ENCODE data around the gene TMEM231.
"Not testable (repeated sequence)": the region's sequence is repeated elsewhere in the genome, so short reads cannot be mapped to it uniquely, and the experiment has no call there.

Gene TMEM231

GRCh38 chr16:75555707-75556430, at the start of gene TMEM231:
Gene TMEM231 (minus strand): TSS chr16:75556252. CDS start chr16:75556209, 43 bp downstream.
- TF ChIP-seq CTCF (conservative IDR thresholded peaks at IDR 0.05; ENCODE audit: low read length) = no peak
- peak; percentile 91 for DNase-seq (ENCODE audit: low read depth)
- peak within 1 kb of the TSS; percentile 80 for H3K4me3 ChIP-seq (ENCODE audit: low read length)

- DNase-seq (ENCODE audit: low read depth) = no peak
- no peak overlapping the region for H3K4me3 ChIP-seq (ENCODE audit: low read length)
- TF ChIP-seq CTCF (conservative IDR thresholded peaks at IDR 0.05; ENCODE audit: low read length) = no peak
These were observed 47.2 kb upstream of the TMEM231 start for GRCh38 chr16:75603241-75603640.

- H3K4me3 ChIP-seq (ENCODE audit: low read length) = no peak overlapping the region
- no peak for TF ChIP-seq CTCF (conservative IDR thresholded peaks at IDR 0.05; ENCODE audit: low read length)
- peak; percentile 9 for DNase-seq (ENCODE audit: low read depth)
These were observed 43.6 kb upstream of the TMEM231 start for GRCh38 chr16:75599452-75600277.

- DNase-seq (ENCODE audit: low read depth) = peak; percentile 84
- TF ChIP-seq CTCF (conservative IDR thresholded peaks at IDR 0.05; ENCODE audit: low read length) = no peak
- no peak overlapping the region for H3K4me3 ChIP-seq (ENCODE audit: low read length)
These were observed 38.1 kb upstream of the TMEM231 start for GRCh38 chr16:75593825-75594820.

GRCh38 chr16:75593308-75593707, 37.3 kb upstream of the TMEM231 start:
- TF ChIP-seq CTCF (conservative IDR thresholded peaks at IDR 0.05; ENCODE audit: low read length) = no peak
- DNase-seq (ENCODE audit: low read depth) = no peak
- H3K4me3 ChIP-seq (ENCODE audit: low read length) = no peak overlapping the region

- not testable (repeated sequence) for DNase-seq (ENCODE audit: low read depth); H3K4me3 ChIP-seq (ENCODE audit: low read length)
These were observed 35.9 kb upstream of the TMEM231 start for GRCh38 chr16:75591927-75592326.

Measured in AG10803 (cell line).